HG03175 (cell line): ENCODE results near the gene LIMCH1.

ENCODE experiments used
- ATAC-seq: cut with Tn5 transposase; IDR thresholded peaks from one replicate; pipeline ENCODE4 v1.9.1; 2021; ENCODE audit warnings: mild to moderate bottlenecking, moderate library complexity; ENCODE audit not compliant: unreplicated experiment

The LIMCH1 gene

DNA sequence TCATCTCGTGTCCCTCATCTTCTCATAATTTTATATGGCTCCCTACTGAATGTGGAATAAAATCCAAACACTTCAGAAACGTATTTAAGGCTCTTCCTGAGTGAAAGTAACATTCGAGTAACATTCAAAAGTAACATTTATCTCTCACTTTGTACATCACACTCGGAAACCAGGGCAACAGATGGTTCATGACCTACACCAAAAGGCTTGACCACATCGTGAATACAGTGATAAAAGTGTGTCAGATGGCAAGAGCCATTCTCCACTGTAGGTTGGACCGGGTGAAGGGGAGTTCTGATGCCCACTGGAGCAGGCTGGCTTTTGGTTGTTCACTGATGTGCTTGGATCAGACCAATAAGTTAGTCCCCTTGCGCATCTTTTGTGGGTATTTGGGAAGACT, 5.6 kb upstream of the LIMCH1 start:
- no peak for ATAC-seq

DNA sequence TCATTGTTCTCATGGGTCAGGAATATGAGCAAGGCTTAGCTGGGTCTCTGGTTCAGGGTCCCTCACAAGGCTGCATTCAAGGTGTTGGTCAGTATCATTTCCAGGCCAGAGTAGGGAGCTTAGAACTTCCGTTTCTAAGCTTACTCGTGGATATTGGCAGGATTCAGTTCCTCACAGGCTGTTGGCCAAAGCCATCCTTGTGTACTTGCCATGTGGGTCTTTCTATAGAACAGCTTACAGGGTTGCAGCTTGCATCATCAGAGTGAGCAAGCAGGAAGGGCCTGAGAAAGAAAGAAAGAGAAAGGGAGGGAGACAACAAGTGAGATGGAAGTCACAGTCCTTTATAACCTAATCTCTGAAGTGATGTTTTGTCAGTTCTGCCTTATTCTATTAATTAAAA, 5.1 kb upstream of the LIMCH1 start:
- ATAC-seq: no peak

DNA sequence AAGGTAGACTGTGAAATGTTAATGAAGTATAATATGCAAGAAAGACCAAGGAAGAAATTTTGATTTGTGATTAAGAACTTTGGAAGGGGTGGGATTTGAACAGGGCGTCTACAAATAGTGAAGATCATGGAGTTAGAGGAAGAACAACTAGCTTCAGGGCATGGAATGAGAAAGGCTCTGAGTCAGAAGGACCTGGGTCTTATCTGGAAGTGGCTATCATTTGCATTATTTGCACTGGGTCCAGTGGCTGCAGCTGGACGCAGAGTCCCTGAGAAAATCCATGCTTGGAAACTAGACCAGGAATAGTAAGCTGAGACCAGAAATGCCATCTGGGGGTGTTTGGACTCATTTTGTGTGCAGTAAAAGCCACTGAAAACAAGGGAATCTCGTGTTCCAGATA, 4.3 kb upstream of the LIMCH1 start:
- no peak for ATAC-seq

DNA sequence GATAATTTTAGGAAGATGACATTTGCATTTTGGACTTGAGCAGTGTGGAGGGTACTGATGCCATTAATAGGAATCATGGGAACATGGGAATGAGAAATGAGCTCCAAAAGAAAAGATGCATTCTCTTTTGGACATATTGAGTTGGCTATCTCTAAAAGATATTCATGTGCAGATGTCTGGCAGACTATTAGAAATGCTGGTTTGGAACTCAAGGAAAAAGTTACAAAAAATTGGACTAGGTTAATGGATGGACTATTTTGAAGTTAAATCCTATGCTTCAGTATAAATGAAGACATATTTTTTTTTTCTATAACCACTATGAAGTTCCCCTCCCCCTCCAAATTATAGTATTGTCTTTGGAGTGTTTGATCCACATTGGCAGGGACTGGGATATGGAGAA, 3.6 kb upstream of the LIMCH1 start:
- ATAC-seq: no peak

DNA sequence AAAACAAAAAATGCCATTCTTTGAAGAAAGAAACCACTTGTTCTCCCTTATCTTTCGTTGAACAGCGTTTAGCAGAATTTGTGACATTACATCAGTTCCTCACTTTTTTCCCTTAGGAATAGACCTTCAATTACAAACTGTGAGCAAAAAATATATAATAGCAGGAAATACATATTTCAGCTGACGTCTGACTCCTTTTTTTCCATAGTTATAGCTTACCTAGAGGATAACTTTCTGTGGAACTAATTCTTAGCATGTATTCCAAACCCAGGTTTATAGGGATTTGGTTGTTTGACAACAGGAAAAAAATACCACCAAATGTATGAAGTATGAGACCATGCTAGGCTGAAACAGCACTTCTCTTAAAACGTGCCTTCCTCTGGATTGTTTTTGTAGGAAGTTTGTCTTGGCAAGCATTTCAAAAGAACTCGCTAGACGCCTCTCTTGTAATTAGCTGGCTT, 2.0 kb upstream of the LIMCH1 start:
- ATAC-seq: no peak

DNA sequence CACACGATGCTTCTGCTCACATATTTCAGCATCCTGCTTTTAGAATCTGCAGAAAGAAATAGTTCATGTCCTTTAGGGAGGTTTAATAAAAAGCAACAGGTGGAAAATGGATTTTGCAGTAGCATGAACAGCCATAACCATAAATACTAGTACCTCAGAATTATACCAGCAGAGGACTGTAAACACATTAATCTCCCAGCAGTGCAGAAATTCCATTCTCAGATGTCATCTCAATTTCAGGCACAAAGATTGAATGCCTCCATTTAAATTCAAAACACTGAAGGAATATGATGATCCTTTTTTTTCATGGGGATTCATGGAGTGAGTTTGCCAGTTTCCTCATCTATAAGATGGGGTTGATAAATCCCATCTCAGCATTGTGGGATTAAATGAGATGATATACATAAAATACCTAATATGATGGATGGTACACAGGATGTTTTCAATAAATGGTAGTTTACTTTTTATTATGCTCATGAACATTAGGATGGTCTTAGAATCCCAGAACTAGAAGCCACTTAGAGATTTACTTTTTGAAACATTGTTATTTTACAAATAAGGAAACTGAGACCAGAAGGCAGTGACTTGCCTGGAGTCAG, 566 bp upstream of the LIMCH1 start:
- no peak for ATAC-seq

DNA sequence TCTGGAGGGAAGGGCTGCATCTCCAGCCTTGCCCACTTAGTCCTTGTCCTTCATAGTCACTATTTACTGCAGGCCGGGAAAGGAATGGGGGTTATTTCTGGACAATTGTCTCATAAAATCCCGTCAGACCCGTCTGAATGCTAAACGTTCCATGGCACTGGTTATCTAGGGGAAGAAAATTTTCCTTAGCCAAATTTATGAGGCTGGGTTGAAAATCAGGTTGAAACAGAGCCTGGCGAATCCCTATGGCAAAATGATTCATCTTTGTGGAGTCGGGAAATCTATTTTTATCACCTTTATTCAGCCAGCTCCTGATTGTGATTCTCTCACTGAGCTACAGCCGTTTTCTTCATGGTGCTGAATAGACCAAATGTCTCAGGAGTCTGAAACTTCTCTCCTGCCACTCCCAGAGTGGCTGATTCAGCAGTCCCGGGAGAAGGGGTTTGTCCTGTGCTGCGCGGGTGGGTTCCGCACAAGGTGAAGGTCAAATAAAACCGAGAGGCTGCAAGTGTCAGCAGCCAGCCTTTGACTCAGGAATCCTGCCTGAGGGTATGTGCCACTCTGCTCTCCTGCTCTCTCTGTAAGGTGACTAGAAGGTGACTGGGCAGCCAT, 1.0 kb downstream of the LIMCH1 start:
- no peak for ATAC-seq

DNA sequence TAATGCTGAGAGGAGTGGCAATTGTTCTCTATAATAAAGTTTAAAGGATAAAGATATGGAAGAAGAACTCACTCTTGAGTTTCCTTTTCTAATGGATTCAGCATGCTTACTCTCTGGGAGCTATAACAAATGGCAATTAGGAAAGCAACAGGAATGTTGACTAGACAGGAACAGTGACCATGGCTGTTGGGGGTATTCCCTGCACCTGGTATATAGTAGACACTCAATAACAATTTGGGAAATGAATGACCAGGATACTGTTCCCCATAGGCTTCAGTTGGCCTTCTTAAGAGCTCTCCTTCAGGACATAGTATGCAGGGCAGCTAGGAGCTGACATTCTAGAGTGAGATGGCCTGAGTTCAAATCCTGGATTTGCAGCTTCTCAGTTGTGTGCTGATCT, 1.8 kb downstream of the LIMCH1 start:
- no peak for ATAC-seq

DNA sequence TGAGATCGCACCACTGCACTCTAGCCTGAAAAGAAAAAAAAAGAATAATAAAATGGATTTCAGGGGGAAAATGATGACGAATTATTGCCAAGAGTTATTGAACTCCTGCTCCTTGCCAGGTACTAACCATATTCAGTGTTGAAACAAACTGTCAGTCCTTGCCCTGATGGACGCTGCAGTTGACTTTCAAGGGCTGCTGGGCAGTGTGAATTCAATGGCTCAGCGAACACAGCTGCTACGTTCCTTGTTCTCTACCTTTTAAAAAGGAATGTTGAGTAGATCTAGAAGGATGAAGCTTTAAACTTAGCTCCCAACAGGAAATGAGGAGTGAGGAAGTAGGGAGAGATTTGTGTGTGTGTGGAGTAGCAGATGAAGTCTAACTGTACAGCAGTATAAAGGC, 2.7 kb downstream of the LIMCH1 start:
- ATAC-seq: no peak

DNA sequence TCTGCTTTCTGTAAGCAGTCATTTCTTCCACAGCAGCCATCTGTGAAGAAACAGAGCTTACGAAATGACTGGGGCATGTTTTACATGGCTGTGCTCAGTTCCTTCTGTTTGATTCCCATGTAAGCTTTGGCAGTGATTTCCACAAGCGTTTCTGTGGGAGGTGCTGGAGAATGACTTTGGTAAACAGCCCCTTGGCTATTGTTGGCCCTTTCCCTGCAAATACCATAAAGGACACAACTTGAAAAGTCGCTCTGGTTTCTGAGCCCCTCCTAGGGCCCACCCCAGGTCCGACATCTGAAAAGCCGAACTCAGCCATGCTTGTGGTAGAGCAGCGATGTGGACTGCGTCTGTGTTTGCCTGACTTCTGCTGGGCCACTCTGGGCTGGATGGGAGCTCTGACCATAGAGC, 3.7 kb downstream of the LIMCH1 start:
- no peak for ATAC-seq

DNA sequence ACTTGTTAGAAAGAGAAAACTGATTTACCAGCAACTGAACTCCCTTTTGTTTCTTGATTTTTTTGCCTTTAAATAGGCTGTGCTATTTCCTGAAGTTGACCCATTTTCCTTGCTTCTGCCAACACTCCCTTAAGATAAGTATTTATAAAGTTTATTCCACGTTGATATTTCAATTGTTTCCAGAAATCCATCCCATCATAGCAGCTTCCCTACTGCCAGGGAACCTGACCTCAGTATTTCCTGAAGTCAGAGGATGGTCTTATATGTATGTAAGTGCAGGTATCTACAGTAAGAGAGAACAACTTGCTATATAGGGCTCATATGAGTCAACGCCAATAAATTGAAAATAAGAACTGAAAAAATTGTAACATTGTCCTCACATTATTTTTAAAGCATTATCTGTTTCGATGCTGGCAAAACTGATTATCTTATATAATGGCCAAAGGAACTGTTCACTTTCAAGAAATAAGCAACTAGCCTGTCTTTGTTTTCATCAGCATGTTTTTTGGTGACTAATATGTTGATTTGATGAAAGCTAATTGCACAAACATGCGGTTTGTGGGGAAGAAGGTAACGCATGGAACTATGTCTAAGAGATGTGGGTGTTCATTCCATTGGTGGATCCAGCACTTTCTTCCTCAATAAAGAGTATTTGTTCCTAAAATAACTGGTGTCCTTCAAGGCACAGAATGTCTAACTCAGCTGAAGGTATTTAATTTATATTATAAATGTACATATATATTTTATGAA, 4.7 kb downstream of the LIMCH1 start:
- ATAC-seq: no peak

DNA sequence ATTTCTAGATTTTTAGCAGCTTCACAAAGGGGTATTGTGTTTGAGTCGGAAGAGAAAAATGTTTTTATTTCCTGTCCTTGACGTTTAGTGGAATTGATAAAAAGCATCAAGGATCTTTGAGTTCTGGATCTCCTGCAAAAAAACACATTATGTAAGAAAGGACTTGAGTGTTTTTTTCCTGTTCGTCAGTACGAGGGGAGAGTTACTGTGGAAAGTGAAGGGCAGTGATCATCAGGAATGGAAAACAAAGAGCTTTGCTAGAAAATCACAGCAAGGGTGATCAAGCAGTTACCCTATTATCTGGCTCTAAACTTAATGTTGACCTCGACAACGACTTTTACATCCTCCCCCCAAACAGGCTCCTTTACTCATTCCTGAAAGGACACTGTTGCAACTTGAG, 7.3 kb downstream of the LIMCH1 start:
- no peak for ATAC-seq

DNA sequence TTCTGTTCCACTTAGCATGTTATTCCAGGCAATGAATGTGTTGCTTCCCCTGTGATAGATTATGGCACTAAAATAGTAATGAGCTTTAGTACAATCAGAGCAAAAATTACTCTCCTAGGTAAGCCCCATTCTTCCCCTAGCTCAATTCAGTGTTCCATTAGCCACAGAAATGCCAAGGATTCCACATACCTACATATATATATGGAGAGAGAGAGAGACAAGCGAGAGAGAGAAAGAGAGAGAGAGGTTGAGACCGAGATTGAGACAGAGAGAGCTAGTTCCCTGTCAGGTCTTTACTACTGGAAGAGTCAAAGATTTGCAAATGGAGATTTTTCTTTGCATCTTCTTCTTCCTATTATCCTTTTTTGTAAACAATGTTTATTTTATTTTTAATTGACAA, 8.7 kb downstream of the LIMCH1 start:
- no peak for ATAC-seq

DNA sequence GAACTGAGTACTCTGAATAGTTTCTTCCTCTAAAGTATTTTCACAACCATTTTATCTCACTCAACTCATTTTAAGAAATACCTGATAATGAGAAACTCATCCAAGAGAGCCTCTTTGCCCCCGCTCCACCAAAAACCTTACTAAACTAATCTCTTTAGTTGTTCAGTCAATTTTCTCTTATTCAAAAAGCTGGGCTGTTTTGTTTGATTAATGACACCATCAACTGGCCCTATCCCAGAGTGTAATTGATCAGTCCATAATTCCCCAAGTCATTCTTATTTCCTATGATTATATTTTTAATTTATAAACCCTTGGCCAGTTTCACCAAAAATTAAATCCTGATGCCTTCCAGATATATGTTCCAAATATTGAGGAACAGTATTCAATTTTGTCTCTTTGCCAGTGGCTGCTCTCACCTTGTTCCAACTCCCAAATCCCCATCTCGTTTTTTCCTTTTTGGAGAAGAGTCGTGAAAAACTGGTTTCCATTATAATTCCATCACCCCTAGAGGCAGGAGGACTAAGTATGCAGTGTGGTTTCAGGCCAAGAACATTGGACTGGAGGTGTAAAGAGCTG, 10.4 kb downstream of the LIMCH1 start:
- ATAC-seq: no peak

DNA sequence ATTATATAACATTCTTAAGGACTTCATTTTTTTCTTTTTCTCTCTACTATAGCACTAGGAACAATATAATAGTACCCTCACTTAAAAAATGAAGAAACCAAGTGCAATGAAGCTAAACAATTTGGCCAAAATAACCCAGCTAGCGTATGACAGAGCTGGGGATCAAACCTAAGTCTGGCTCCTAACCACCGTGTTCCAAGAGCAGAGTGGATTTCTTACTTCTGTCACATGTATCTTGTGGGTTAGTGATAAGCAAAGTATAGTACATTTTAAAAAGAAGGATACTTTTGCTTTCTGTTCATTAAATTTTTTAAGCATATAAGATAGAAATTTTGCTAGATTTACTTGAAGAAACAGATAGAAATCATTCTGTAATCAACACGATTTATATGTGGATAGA, 11.5 kb downstream of the LIMCH1 start:
- ATAC-seq: no peak

DNA sequence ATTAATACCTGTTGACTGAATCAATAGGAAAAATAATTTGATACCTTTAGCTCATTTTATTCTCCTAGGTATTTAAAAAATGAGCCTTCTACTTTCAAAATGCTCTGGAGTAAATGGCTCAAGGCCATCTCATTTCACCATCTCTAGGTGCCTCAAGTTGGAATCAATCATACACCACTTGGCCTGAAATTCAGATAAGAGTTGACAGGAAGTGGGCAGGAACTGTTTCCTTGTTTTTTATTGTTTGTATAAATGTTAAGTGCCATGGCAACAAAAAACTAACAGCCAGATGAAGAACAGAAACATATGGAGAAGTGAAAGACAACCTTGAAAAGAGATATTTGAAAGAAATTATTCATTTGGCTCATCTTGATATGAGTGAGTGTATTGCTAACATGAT, 12.4 kb downstream of the LIMCH1 start:
- no peak for ATAC-seq

DNA sequence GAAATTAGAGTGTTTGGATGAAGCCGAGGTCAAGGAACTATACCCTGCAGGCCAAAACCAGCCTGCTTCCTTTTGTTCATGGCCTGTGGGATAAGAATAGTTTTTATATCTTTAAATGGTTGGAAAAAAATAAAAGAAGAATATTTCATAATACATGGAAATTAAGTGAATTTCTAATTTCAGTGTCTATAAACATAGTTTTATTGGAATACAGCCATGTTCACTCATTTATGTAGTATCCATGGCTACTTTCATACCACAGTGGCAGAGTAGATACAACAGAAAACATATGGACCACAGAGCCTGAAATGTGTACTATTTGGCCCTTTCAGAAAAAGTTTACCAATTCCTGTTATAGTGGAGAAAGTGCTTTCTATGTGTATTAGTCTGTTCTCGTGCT, 13.6 kb downstream of the LIMCH1 start:
- ATAC-seq: no peak

DNA sequence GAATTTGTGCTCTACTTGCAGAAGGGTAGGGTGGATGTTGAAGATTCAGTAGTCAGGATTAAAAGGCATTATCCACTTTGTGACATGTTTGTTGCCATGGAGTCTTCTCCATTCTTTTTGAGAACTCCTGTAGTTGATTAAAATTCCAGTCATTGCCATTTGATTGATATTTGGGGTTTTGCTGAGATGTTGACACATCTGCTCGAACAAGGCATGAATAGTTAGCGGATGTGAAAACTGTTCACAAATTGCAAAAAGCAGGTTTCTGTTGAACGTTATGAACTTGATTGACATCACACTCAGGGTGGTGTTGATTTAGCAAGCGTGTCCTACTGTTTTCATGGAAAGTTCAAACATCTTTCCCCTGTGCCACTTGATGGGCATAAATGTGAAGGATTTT, 16.9 kb downstream of the LIMCH1 start:
- no peak for ATAC-seq

DNA sequence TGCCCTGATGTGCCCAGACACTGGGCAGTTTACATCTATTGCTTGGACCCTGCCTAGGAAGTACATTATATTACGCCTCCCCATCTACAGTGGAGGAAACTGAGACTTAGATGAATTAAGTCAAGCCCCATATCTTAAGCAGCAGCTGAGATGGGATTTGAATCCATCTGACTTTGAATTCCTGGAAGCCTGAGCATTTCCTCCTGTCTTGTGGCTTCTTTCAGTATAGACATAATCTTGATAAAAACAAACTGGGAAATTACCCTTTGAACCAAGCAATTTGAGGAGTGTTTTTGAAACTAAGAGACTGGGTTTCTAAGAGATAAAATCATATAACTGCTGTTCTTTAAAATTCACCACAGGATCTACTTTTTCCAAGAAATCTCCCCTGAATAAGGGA, 18.6 kb downstream of the LIMCH1 start:
- no peak for ATAC-seq

DNA sequence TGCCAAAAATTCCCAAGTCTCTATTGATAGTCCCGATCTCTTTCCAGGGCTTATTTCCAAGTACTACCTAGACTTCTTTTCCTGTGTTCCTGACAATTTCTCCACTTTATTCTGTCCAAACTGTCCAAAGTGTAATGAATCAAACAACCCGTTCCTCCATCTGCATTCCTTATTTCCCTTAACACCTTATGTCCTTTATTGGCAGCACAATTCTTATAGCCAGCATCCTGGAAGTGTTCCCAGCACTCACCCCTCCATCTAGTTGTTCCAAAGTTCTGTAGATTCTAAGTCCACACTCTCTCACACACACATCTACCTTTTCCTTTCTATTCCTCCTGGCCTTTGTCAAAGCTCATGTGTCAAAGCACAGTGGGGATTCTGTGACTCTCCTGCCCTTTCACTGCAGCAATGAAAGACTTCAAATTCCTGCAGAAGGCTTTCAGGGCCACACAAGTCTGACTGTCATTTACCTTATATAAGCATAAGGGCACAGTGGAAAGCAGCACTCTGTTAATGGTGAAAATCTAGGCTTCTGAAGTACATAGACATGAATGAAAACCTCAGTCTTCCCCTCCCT, 22.1 kb downstream of the LIMCH1 start:
- no peak for ATAC-seq

DNA sequence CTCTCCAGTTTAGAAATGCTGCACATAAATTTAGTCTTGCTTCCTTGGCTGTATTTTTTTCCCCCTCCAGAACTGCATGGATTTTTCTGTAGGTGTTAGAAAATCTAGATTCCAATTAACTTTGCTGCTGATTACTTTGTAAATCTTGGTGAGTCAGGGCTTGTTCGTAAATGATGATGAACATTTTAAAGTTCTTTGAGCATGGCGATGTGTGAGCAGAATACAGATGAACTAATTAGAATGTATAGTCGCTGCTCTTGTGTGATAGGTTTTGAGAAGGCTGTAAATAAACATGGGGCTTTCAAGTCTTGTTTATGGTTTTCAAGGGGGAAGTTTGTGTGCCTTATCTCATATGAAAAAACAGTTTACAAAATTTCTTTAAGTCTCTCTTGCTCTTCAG, 23.3 kb downstream of the LIMCH1 start:
- no peak for ATAC-seq

DNA sequence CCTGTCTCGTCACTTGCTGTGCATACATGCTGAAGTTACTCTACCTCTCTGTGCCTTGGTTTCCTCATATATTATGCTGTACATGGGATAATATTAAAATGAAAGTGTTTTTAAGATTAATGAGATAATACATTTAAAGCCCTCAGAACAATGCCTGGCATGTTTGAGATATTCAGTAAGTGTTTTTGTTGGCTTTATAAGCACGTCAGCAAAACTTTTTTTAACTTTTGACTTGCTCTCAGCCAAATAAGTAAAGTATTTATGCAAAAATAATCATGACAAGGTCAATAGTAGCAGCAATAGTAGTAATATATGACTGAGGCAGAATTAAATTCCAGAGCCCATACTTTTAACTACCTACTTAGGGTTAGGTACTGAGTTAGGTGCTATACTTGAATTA, 29.2 kb downstream of the LIMCH1 start:
- no peak for ATAC-seq
